AG04450 (cell line): ENCODE data around the gene IL1RAPL1. TPM values are rescaled to one million over a fixed set of nuclear protein-coding genes. Genes with fewer than 3 reads are reported as not detected.

Source experiments
- CTCF ChIA-PET: fragments of 300-600, 350-600 bp; formaldehyde crosslinking; extraction: SDS; loops from one replicate; lab custom pipeline; 2022; ENCODE audit warnings: antibody characterized with exemption, inconsistent platforms; lab: Charles Lee
- POLR2A ChIA-PET: fragments of 350-600 bp; formaldehyde crosslinking; extraction: SDS; loops from one replicate; lab custom pipeline; 2021; ENCODE audit warnings: antibody characterized with exemption, inconsistent platforms; lab: Yijun Ruan, JAX
- DNase-seq: peaks from one replicate; pipeline ENCODE4 v3.0.0-alpha.2; 2011; ENCODE audit warnings: low read depth, low spot score
- H3K27ac ChIP-seq: one replicate; pipeline ENCODE4 v1.5.1; 2012; ENCODE audit warnings: low read depth, low read length, control low read depth
- H3K27me3 ChIP-seq: one replicate; pipeline ENCODE4 v1.6.0; 2012; ENCODE audit warnings: low read length; ENCODE audit not compliant: control insufficient read depth, insufficient read depth
- H3K4me3 ChIP-seq: 2 replicates; pipeline ENCODE4 v1.5.1; 2011; ENCODE audit warnings: mild to moderate bottlenecking, low read depth, low read length, control low read depth
- H3K9me3 ChIP-seq: 2 replicates; pipeline ENCODE4 v1.5.1; 2012; ENCODE audit warnings: low read length; ENCODE audit not compliant: control insufficient read depth, insufficient read depth
- polyA plus RNA-seq: library from polyadenylated mRNA; depleted of rRNA; stranded (reverse); fragments of >200 nt; gene quantifications from 2 replicates; pipeline ENCODE4 v1.2.3, GENCODE V29; 2011
- TF ChIP-seq, protein P1 (sequence below): IDR thresholded peaks from 2 replicates; pipeline ENCODE4 v1.5.1; 2011; ENCODE audit warnings: low read depth, low read length, control low read depth, inconsistent platforms

Gene IL1RAPL1
- polyA plus RNA-seq, 1 experiment: 0.93 TPM

DNA sequence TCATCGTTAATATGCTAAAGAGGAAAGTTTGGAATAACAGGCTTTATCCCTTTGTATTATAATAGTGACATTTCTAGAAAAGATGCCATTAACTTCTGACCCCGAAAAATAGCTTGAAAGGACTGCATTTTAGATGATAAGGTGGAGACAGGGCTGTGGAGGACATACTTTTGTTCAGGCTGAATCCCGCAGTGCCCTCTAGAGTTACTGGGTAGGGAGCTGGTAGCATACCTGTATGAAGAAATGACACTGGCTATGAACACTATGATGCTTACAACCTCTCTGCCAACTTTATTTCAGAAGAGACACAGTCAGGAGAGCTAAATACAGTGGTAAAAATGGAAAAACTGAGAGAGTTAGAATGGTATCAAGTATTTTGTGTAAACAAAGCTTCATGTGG, 8.1 kb downstream of the IL1RAPL1 start:
- no peaks in the 10 kb centered on the region for H3K27me3 ChIP-seq
- TF ChIP-seq, protein P1, sequence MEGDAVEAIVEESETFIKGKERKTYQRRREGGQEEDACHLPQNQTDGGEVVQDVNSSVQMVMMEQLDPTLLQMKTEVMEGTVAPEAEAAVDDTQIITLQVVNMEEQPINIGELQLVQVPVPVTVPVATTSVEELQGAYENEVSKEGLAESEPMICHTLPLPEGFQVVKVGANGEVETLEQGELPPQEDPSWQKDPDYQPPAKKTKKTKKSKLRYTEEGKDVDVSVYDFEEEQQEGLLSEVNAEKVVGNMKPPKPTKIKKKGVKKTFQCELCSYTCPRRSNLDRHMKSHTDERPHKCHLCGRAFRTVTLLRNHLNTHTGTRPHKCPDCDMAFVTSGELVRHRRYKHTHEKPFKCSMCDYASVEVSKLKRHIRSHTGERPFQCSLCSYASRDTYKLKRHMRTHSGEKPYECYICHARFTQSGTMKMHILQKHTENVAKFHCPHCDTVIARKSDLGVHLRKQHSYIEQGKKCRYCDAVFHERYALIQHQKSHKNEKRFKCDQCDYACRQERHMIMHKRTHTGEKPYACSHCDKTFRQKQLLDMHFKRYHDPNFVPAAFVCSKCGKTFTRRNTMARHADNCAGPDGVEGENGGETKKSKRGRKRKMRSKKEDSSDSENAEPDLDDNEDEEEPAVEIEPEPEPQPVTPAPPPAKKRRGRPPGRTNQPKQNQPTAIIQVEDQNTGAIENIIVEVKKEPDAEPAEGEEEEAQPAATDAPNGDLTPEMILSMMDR: no peak
- no peak overlapping the region for H3K4me3 ChIP-seq
- H3K9me3 ChIP-seq: no peaks in the 10 kb centered on the region
- H3K27ac ChIP-seq: no peak overlapping the region
- ChIA-PET CTCF (no interaction called here), POLR2A (no interaction called here)
- DNase-seq: no peak

DNA sequence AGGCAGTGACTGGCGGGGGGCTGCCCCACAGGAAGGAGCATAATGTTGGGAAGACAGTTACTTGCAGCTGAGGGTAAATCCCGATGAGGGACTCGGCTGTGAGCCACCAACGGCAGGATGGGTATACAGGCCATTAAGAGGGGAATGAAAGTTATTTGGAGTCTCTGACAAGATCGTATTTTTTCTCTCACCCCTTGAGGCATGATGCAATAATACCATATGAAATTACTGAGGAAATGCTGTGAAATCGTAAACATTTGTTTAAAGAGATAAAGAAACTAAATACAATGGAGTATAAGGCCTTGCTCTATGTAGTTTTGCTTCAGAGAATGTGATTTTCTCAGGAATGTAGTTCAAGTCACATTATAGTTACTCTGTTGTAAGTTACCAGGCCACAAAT, 12.7 kb downstream of the IL1RAPL1 start:
- no peak for DNase-seq
- POLR2A ChIA-PET: no interaction called here
- CTCF ChIA-PET: no interaction called here
- no peaks in the 10 kb centered on the region for H3K27me3 ChIP-seq
- H3K4me3 ChIP-seq: no peak overlapping the region
- no peaks in the 10 kb centered on the region for H3K9me3 ChIP-seq
- TF ChIP-seq, protein P1: no peak
- no peak overlapping the region for H3K27ac ChIP-seq

DNA sequence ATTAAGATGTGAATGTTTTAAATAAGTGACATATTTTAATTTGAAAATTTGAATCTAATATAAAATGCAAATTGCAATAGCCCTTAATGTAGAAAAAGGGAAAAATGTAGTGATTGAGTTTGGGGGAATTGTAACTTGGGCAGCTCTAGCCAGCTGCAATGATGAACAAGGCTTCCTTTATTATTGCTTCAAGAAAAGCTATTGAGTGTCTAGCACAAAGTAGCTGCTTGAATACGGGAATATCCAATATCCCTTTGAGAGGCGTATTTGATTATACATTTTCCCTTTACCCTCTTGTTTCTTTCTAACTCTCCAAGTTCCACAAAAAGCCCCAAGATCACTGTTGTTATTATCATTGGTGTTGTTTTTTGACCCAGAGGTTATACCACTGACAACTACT, 21.8 kb downstream of the IL1RAPL1 start:
- TF ChIP-seq, protein P1: no peak
- CTCF ChIA-PET: no interaction called here

DNA sequence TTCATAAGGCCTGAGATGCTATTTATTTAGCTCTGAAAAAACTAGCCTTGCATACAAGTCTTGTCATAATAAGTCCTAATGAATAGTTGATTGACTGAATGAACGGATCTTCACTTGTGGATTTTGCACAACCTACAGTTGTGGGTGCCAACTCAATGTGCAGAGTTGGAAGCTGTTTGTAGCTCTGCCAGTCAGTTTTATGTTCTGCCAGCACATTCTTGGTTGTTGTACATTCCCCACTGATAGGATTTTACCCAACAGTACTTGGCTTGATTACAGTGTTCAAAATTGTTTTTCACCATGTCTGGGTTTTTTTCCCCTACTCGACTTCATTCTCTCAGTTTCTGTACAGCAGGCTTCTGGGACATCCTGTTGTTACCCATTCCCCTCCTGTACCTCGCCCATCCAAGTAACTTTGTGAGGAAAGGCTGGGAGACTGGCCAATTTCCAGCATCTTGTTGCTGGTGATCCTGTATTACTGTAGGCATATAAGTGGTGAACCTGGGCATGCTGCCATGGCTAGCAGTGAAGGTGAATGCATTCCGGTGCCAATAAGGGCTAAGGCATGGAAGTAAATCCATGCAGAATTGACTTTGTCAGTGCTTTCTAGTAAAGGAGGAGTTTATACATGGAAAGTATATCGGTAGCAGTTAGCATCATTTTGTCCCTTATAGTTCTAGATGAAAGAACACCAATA, 22.8 kb downstream of the IL1RAPL1 start:
- ChIA-PET CTCF (no interaction called here), POLR2A (no interaction called here)
- Histone ChIP-seq H3K9me3 (no peaks in the 10 kb centered on the region), H3K27me3 (no peaks in the 10 kb centered on the region), H3K27ac (no peak overlapping the region), H3K4me3 (no peak overlapping the region)
- no peak for DNase-seq
- TF ChIP-seq, protein P1: no peak

More for the DNA sequence above, 21.8 kb downstream of the IL1RAPL1 start:
- Histone ChIP-seq H3K27me3 (no peaks in the 10 kb centered on the region), H3K27ac (no peak overlapping the region), H3K4me3 (no peak overlapping the region), H3K9me3 (no peaks in the 10 kb centered on the region)
- POLR2A ChIA-PET: no interaction called here
- DNase-seq: no peak

DNA sequence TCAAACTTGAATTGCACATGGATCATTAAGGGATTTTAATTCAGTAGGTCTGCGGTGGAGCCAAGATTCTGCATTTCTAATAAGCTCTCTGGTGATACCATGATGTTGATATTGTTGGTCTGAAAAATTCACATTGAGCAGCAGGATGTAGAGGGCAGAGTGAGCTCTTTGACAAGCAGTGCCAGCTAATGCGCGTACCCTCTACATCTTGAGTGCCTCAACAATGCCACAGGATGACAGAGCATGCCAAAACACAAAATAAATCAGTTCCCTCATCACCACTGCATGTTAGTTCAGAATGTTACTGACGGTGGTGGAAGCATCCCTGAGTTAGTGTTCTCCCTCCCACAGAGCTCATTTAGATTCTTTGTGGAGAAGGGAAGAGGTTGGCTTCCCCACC, 23.5 kb downstream of the IL1RAPL1 start:
- Histone ChIP-seq H3K4me3 (no peak overlapping the region), H3K27me3 (no peaks in the 10 kb centered on the region), H3K27ac (no peak overlapping the region), H3K9me3 (no peaks in the 10 kb centered on the region)
- CTCF ChIA-PET: no interaction called here
- no peak for DNase-seq
- TF ChIP-seq, protein P1: no peak
- POLR2A ChIA-PET: no interaction called here
